ENCODE results near the gene MAGI1.

MAGI1 gene

GRCh38 chr3:65671004-65671403 is 367.7 kb downstream of the MAGI1 start:
- Mint-ChIP-seq H3K27ac (no peak overlapping the region), H3K27me3 (no peaks in the 10 kb centered on the region), H3K4me1 (no peaks in the 10 kb centered on the region), H3K36me3 (ENCODE audit: low read depth) (no peaks in the 10 kb centered on the region), H3K4me3 (no peak overlapping the region), H3K9me3 (peaks cover 4% of the 10 kb centered on the region)
- no peak for DNase-seq
- ATAC-seq = no peak

- H3K4me1 Mint-ChIP-seq = no peaks in the 10 kb centered on the region
Observed at GRCh38 chr3:65669163-65669875, 369.4 kb downstream of the MAGI1 start.

DNA sequence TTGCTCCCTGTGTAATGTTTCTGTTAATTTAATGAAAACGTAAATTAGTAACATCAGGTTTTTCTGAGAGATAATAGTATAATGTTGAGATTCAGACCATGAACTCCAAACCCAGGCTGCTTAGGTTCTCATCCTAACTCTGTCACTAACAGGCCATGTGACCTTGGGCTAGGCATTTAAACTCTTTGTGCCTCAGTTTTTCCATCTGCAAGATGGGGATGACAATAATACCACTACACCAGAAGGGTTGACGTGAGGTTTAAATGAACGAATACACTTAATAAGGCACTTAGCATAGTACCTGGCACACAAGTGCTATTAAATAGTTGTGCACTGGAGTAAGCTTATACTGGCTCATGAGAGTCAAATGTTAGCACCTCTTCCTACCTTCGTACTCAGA is 370.8 kb downstream of the MAGI1 start:
- ATAC-seq (no peak), DNase-seq (no peak)
- H3K4me3 Mint-ChIP-seq = no peak overlapping the region
- H3K36me3 Mint-ChIP-seq (ENCODE audit: low read depth) = no peaks in the 10 kb centered on the region
- H3K27me3 Mint-ChIP-seq = no peaks in the 10 kb centered on the region
- peaks cover 4% of the 10 kb centered on the region for H3K9me3 Mint-ChIP-seq
- H3K27ac Mint-ChIP-seq = no peak overlapping the region
- no peaks in the 10 kb centered on the region for H3K4me1 Mint-ChIP-seq

More at GRCh38 chr3:65669163-65669875, 369.4 kb downstream of the MAGI1 start:
- H3K9me3 Mint-ChIP-seq = peaks cover 4% of the 10 kb centered on the region
- no peak for ATAC-seq
- no peak overlapping the region for H3K4me3 Mint-ChIP-seq
- no peak overlapping the region for H3K27ac Mint-ChIP-seq
- DNase-seq = no peak
- no peaks in the 10 kb centered on the region for H3K27me3 Mint-ChIP-seq
- H3K36me3 Mint-ChIP-seq (ENCODE audit: low read depth) = no peaks in the 10 kb centered on the region

GRCh38 chr3:65666448-65667091 is 372.1 kb downstream of the MAGI1 start:
- Mint-ChIP-seq H3K36me3 (ENCODE audit: low read depth) (no peaks in the 10 kb centered on the region), H3K27me3 (no peaks in the 10 kb centered on the region), H3K4me1 (no peaks in the 10 kb centered on the region), H3K9me3 (peaks cover 4% of the 10 kb centered on the region), H3K4me3 (no peak overlapping the region), H3K27ac (no peak overlapping the region)
- no peak for DNase-seq
- no peak for ATAC-seq

DNA sequence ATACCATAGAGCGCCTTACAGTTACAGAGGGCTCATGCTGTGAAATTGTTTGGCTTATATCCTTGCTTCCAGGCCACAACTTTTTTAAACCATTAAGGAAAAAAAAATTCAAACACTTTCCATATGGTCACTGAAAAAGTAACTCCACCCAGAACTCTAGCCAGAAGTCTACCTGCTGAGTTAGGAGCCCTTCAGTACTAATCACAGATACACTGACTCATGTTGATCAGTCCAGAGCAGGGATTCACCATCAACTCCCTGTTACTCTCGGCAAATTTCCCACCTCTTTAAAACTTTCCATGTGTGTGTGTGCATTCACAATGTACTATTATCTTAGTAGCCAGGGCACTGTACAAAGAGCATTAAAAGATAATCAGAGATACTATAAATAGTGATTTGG is 372.8 kb downstream of the MAGI1 start:
- ATAC-seq = no peak
- no peaks in the 10 kb centered on the region for H3K4me1 Mint-ChIP-seq
- H3K27ac Mint-ChIP-seq = no peak overlapping the region

GRCh38 chr3:65664931-65665330 is 373.8 kb downstream of the MAGI1 start:
- DNase-seq = no peak
- no peaks in the 10 kb centered on the region for H3K36me3 Mint-ChIP-seq (ENCODE audit: low read depth)
- H3K4me3 Mint-ChIP-seq = no peak overlapping the region
- ATAC-seq = no peak
- H3K9me3 Mint-ChIP-seq = peaks cover 5% of the 10 kb centered on the region
- H3K27ac Mint-ChIP-seq = no peak overlapping the region
- no peaks in the 10 kb centered on the region for H3K27me3 Mint-ChIP-seq
- no peaks in the 10 kb centered on the region for H3K4me1 Mint-ChIP-seq

More for the DNA sequence above, 372.8 kb downstream of the MAGI1 start:
- no peak for DNase-seq
- Mint-ChIP-seq H3K36me3 (ENCODE audit: low read depth) (no peaks in the 10 kb centered on the region), H3K9me3 (peaks cover 4% of the 10 kb centered on the region), H3K27me3 (no peaks in the 10 kb centered on the region), H3K4me3 (no peak overlapping the region)

GRCh38 chr3:65664446-65664845 is 374.3 kb downstream of the MAGI1 start:
- no peaks in the 10 kb centered on the region for H3K27me3 Mint-ChIP-seq
- ATAC-seq (no peak), DNase-seq (no peak)
- H3K4me1 Mint-ChIP-seq = no peaks in the 10 kb centered on the region
- no peak overlapping the region for H3K27ac Mint-ChIP-seq
- no peaks in the 10 kb centered on the region for H3K36me3 Mint-ChIP-seq (ENCODE audit: low read depth)
- peaks cover 10% of the 10 kb centered on the region for H3K9me3 Mint-ChIP-seq
- H3K4me3 Mint-ChIP-seq = no peak overlapping the region

DNA sequence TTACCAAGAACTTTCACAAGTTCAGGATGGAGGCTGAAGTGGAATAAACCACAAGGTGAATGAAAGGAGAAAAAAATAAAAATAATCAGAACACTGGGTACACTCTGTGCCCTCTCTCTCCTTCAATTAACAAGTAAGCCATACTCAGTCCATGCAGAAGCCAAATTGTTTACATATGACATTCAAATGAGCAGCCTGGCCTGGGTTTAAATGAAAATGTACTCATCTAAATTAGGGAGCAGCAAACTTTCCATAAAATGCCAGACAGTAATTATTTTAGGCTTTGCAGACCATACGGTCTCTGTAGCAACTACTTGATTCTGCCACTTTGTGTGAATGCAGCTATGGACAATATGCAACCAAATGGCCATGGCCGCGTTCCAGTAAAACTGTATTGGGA is 376.6 kb downstream of the MAGI1 start:
- Mint-ChIP-seq H3K9me3 (peaks cover 11% of the 10 kb centered on the region), H3K27me3 (no peaks in the 10 kb centered on the region), H3K36me3 (ENCODE audit: low read depth) (no peaks in the 10 kb centered on the region), H3K4me3 (no peak overlapping the region), H3K4me1 (no peaks in the 10 kb centered on the region), H3K27ac (no peak overlapping the region)
- ATAC-seq (no peak), DNase-seq (no peak)

DNA sequence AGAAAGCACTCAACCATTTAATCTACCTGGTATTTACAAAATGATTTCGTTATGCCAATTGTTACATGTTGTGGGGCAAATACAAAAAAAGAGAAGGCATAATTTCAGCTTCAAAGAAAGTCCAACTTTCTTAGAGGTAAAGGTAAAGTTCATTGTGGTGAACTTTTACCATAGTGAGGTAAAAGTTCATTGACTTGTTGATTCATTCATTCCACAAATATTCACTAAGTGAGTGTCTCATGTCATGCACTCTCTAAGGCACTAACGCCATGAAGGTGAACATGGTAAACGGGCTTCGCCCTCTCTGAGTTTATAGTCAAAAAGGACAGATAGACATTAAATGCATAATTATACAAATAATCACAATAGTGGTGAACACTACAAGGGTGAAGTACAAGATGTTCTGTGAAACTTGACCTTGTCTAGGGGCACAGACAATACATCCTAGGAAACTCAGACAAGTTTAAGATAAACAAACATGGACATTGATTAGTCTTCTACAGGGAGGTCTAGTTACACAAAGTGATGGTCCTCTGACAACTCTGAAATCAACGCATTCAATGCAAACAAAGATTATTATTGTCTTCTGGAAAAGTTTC is 378.6 kb downstream of the MAGI1 start:
- no peak for ATAC-seq
- peaks cover 8% of the 10 kb centered on the region for H3K9me3 Mint-ChIP-seq
- H3K4me1 Mint-ChIP-seq = no peaks in the 10 kb centered on the region
- no peak overlapping the region for H3K27ac Mint-ChIP-seq
- no peaks in the 10 kb centered on the region for H3K36me3 Mint-ChIP-seq (ENCODE audit: low read depth)
- no peak for DNase-seq
- H3K4me3 Mint-ChIP-seq = no peak overlapping the region
- no peaks in the 10 kb centered on the region for H3K27me3 Mint-ChIP-seq

- ATAC-seq = no peak
- Mint-ChIP-seq H3K9me3 (peaks cover 8% of the 10 kb centered on the region), H3K27ac (no peak overlapping the region), H3K4me1 (no peaks in the 10 kb centered on the region), H3K27me3 (no peaks in the 10 kb centered on the region), H3K36me3 (ENCODE audit: low read depth) (no peaks in the 10 kb centered on the region), H3K4me3 (no peak overlapping the region)
- no peak for DNase-seq
Observed at GRCh38 chr3:65659396-65659795, 379.3 kb downstream of the MAGI1 start.

DNA sequence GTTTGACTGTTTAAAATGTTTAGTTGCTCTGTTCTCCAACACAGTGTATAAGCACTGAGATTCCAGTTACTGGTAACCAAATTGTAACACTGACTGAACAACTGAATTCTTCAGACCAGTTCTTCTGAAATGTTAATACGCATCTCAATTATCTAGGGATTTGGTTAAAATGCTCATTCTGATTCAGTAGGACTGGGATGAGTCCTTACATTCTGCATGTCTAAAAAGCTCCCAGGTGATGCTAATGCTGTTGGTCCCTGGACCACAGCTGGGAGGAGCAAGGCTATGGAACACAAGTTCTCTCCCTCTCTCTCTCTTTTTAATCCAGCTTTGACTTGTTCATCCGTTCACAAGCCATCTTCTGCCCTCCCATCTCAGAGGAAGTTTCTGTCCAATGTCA is 380.3 kb downstream of the MAGI1 start:
- Mint-ChIP-seq H3K9me3 (peaks cover 8% of the 10 kb centered on the region), H3K27ac (no peak overlapping the region), H3K27me3 (no peaks in the 10 kb centered on the region), H3K36me3 (ENCODE audit: low read depth) (no peaks in the 10 kb centered on the region), H3K4me3 (no peak overlapping the region), H3K4me1 (no peaks in the 10 kb centered on the region)
- DNase-seq (no peak), ATAC-seq (no peak)

GRCh38 chr3:65655061-65655460 is 383.7 kb downstream of the MAGI1 start:
- Mint-ChIP-seq H3K36me3 (ENCODE audit: low read depth) (no peaks in the 10 kb centered on the region), H3K4me1 (no peaks in the 10 kb centered on the region), H3K27ac (no peak overlapping the region), H3K27me3 (no peaks in the 10 kb centered on the region), H3K4me3 (no peak overlapping the region), H3K9me3 (peaks cover 18% of the 10 kb centered on the region)
- no peak for DNase-seq
- no peak for ATAC-seq

DNA sequence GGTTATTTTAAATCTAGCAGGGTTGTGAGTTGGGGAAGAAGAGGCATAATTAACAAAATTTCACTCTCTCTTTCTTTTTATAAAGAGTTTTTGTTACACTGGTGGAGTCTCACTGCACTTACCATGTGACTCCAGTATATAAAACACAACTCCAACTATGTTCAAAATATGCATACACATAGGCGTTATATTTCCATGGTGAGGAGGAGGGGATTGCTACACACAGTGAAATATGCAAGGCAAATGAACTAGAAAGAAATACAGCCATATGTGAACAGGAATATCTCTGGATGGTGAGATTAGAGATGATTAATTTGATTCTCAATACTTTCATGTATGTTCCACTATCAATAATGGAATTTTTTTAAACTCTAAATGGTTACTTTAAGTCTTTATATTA is 385.0 kb downstream of the MAGI1 start:
- ATAC-seq = no peak
- H3K4me3 Mint-ChIP-seq = no peak overlapping the region
- DNase-seq = no peak
- no peaks in the 10 kb centered on the region for H3K27me3 Mint-ChIP-seq
- no peaks in the 10 kb centered on the region for H3K4me1 Mint-ChIP-seq
- peaks cover 16% of the 10 kb centered on the region for H3K9me3 Mint-ChIP-seq
- no peaks in the 10 kb centered on the region for H3K36me3 Mint-ChIP-seq (ENCODE audit: low read depth)
- H3K27ac Mint-ChIP-seq = no peak overlapping the region

DNA sequence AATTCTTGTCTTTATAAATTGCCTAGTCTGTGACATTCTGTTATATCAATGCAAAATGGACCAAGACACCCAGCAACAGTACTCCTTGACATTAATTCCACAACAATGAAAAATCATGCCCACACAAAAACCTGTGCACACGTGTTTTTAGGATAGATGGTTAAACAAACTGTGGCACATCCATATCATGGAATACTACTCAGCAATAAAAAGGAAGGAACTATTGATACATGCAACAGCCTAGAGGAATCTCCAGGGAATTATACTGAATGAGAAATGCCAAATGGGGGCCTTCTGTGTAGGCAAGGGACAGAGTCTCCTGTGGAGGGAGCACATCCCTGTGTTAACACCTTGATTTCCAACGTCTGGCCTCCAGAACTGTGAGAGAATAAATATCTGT is 388.5 kb downstream of the MAGI1 start:
- H3K4me3 Mint-ChIP-seq = no peak overlapping the region
- DNase-seq (no peak), ATAC-seq (no peak)
- H3K27ac Mint-ChIP-seq = no peak overlapping the region
- H3K36me3 Mint-ChIP-seq (ENCODE audit: low read depth) = no peaks in the 10 kb centered on the region
- H3K4me1 Mint-ChIP-seq = no peaks in the 10 kb centered on the region
- H3K27me3 Mint-ChIP-seq = no peaks in the 10 kb centered on the region
- H3K9me3 Mint-ChIP-seq = peaks cover 41% of the 10 kb centered on the region

DNA sequence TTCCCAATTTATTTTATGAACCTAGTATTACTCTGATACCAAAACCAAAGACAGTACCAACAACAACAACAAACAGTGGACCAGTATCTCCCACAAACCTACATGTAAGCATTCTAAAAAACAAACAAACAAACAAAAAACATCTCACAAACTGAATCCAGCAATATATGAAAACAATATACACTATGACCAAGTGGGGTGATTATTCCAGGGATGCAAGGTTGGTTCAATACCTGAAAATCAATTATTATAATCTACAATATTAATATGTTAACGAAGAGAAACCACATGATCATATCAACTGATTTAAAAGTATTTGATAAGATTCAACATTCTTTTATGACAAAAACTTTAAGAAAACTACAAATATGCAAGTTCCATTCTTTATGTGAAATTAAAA is 391.3 kb downstream of the MAGI1 start:
- Mint-ChIP-seq H3K4me1 (no peaks in the 10 kb centered on the region), H3K27me3 (no peaks in the 10 kb centered on the region), H3K27ac (no peak overlapping the region), H3K36me3 (ENCODE audit: low read depth) (no peaks in the 10 kb centered on the region), H3K4me3 (no peak overlapping the region), H3K9me3 (peaks cover 49% of the 10 kb centered on the region)
- ATAC-seq (no peak), DNase-seq (no peak)

All from activated naive CD8-positive, alpha-beta T cell treated with anti-CD3 and anti-CD28 coated beads, Interleukin-2, amount 50 U/mL, for 24 hours (primary cell).